DND-41 (cell line): ENCODE results near the gene LRRC55.

Experiments
- EZH2 ChIP-seq: IDR thresholded peaks from 3 replicates; pipeline ENCODE4 v1.6.1; 2012; ENCODE audit warnings: borderline replicate concordance, low read depth, mild to moderate bottlenecking, moderate library complexity, low read length, inconsistent platforms; ENCODE audit not compliant: severe bottlenecking
- TF ChIP-seq, protein P1 (sequence below): IDR thresholded peaks from 2 replicates; pipeline ENCODE4 v1.5.1; 2012; ENCODE audit warnings: borderline replicate concordance, low read length, moderate library complexity, mild to moderate bottlenecking; ENCODE audit not compliant: poor library complexity, severe bottlenecking; ENCODE audit errors: extremely low read depth

- TF ChIP-seq EZH2 = no peak
- TF ChIP-seq, protein P1, sequence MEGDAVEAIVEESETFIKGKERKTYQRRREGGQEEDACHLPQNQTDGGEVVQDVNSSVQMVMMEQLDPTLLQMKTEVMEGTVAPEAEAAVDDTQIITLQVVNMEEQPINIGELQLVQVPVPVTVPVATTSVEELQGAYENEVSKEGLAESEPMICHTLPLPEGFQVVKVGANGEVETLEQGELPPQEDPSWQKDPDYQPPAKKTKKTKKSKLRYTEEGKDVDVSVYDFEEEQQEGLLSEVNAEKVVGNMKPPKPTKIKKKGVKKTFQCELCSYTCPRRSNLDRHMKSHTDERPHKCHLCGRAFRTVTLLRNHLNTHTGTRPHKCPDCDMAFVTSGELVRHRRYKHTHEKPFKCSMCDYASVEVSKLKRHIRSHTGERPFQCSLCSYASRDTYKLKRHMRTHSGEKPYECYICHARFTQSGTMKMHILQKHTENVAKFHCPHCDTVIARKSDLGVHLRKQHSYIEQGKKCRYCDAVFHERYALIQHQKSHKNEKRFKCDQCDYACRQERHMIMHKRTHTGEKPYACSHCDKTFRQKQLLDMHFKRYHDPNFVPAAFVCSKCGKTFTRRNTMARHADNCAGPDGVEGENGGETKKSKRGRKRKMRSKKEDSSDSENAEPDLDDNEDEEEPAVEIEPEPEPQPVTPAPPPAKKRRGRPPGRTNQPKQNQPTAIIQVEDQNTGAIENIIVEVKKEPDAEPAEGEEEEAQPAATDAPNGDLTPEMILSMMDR = no peak
Observed at GRCh38 chr11:57148621-57149020, 33.1 kb upstream of the LRRC55 start.
